GM12873 (cell line): ENCODE data around the gene ASNS.

Experiments
- CTCF ChIP-seq: IDR thresholded peaks from 2 replicates; pipeline ENCODE4 v1.5.1; 2012; ENCODE audit warnings: low read depth, mild to moderate bottlenecking, moderate library complexity, low read length, control low read depth; ENCODE audit not compliant: insufficient read depth; ENCODE audit errors: missing control alignments

The ASNS gene

GRCh38 chr7:97872025-97872669, at the start of gene ASNS:
TSS of gene ASNS (minus strand) at chr7:97872408. CDS start at chr7:97869156, 3,252 bp downstream.
- no peak for TF ChIP-seq CTCF

- peak; percentile 9 for TF ChIP-seq CTCF
Observed at GRCh38 chr7:97891721-97892120, 19.5 kb upstream of the ASNS start.

- no peak for TF ChIP-seq CTCF
Observed at GRCh38 chr7:97873606-97874005, 1.4 kb upstream of the ASNS start.

- TF ChIP-seq CTCF: no peak
Observed at GRCh38 chr7:97871659-97872024, 566 bp downstream of the ASNS start.

GRCh38 chr7:97868788-97869187, 3.4 kb downstream of the ASNS start:
- TF ChIP-seq CTCF: no peak

GRCh38 chr7:97868314-97868713, 3.9 kb downstream of the ASNS start:
- TF ChIP-seq CTCF: no peak

- TF ChIP-seq CTCF: no peak
Observed at GRCh38 chr7:97865104-97865503, 7.1 kb downstream of the ASNS start.

- TF ChIP-seq CTCF: no peak
Observed at GRCh38 chr7:97859606-97860204, 12.5 kb downstream of the ASNS start.
